Pancreas (tissue), 10 donors: Measurements from ENCODE around the gene ALKBH5. TPM values are rescaled to one million over a fixed set of nuclear protein-coding genes. Genes with fewer than 3 reads are reported as not detected.

ENCODE experiments used
- ATAC-seq, 4 donors: fragments of 200-7000 bp; cut with Tn5 transposase; one replicate each; pipeline versions ENCODE4 v1.8.0 to v1.9.1; 2020; ENCODE audit warnings: mild to moderate bottlenecking in 4 of 4, moderate library complexity in 4 of 4
- DNase-seq, 6 donors: peaks; one replicate each; pipeline ENCODE4 v3.0.0-alpha.2; 2020
- FAIRE-seq: peaks from 2 replicates; lab custom pipeline; 2012; peaks lifted over from hg19 to GRCh38; lab: Jason Lieb, UNC
- H3K27ac ChIP-seq, 4 donors: fragments of 200-600 bp; sonication (generic); 1 replicate in 3 of 4; 2 replicates in 1 of 4; pipeline versions ENCODE4 v1.5.0 to v1.8.0; 2020
- H3K27me3 ChIP-seq, 4 donors: fragments of 200-600 bp; one replicate each; pipeline ENCODE4 v1.8.0; 2021
- H3K36me3 ChIP-seq, 3 donors: fragments of 200-600 bp; sonication (generic) in 1 of 3; one replicate each; pipeline versions ENCODE4 v1.5.0 to v1.8.0; 2020 to 2021
- H3K4me1 ChIP-seq, 3 donors: fragments of 200-600 bp; one replicate each; pipeline ENCODE4 v1.8.0; 2021
- H3K4me3 ChIP-seq, 4 donors: fragments of 200-600 bp; sonication (generic) in 2 of 4; one replicate each; pipeline versions ENCODE4 v1.5.0 to v1.8.0; 2020 to 2021
- H3K9me3 ChIP-seq, 4 donors: fragments of 200-600 bp; one replicate each; pipeline ENCODE4 v1.8.0; 2021
- CTCF ChIP-seq, 4 donors: fragments of 200-600 bp; sonication (generic) in 3 of 4; IDR thresholded peaks; one replicate each; pipeline versions ENCODE4 v1.5.0 to v1.8.0; 2021; ENCODE audit warnings: antibody characterized with exemption in 4 of 4
- WGBS, 2 donors: extraction: QIAGEN DNeasy Blood & Tissue Kit; methylation state at CpG; one replicate each; pipeline ENCODE4 v1.1.7; 2013; 5-methylcytosine and 5-hydroxymethylcytosine counted together
- intact Hi-C, 3 donors: fragments of 100-400 bp; cut with DNase I; formaldehyde crosslinking; loops; one replicate each; pipeline versions ENCODE4 v1.11.1 to v1.14.2; 2022
- polyA plus RNA-seq, 2 donors: library from polyadenylated mRNA; stranded (reverse); fragments of 200-250 nt; gene quantifications; one replicate each; pipeline ENCODE4 v1.2.3, GENCODE V29; 2013
- total RNA-seq, 6 donors: library from RNA; stranded (reverse); fragmentation: NEBNext Ultra II Directional in 4 of 6; extraction: Animal tissue kit (Norgen Biotek cat#: 25700) in 4 of 6; gene quantifications; one replicate each; pipeline versions ENCODE4 v1.2.1 to v1.2.4, GENCODE V29; 2021 to 2023
- donor health status: healthy with polysubstance abuse.
- donor health status: DM: no; HTN: no; CAD: no; lungs with moderate emphysema.
- donor health status: DM: no; HTN: no; CAD: no.
- donor health status: control.
- donor health status: control.
- donor health status: Bipolar disorder and iron deficiency.
- donor health status: DM: yes; HTN: yes; CAD: no.
- donor health status: DM: no; HTN: no; CAD: no.
- donor health status: DM: no; HTN: no; CAD: no.
- donor health status: DM: yes; HTN: yes; CAD: no.

ALKBH5 gene
- total and polyA plus RNA-seq, 8 donors = 14.2 to 49.6 (median 40.2) TPM

DNA sequence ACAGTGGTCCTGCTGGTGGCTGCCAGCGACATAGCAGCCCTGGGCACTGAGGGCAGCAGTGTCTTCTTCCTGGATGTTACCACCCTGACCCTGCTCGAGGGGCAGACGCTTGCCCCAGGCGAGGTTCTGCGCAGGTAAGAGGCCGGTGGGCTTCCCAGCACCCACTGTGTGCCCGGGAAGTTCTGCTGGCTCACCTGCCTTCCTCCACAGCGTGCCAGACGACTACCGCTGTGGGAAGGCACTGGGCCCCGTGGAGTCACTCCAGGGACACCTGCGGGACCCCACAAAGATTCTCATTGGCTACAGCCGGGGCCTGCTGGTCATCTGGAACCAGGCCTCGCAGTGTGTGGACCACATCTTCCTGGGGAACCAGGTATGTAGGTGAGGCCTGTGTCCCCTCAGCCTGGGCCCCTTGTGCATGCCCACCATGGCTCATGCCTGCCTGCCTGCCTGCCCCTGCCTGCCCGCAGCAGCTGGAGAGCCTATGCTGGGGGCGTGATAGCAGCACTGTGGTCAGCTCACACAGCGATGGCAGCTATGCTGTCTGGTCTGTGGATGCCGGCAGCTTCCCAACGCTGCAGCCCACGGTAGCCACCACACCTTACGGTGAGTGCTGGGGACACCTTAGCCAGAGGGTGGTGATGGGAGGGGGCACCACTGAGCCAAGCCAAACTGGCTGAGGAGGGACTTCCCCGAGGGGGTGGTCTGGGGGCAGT is 50.3 kb downstream of the ALKBH5 start:
- intact Hi-C loops = no loop called here
- DNase-seq (peak in 1 of 6 donors; percentile 64), ATAC-seq (no peak), FAIRE-seq (no peak)
- Histone ChIP-seq H3K36me3 (no peaks in the 10 kb centered on the region), H3K4me1 (no peaks in the 10 kb centered on the region), H3K27ac (no peak overlapping the region), H3K27me3 (no peaks in the 10 kb centered on the region), H3K9me3 (no peaks in the 10 kb centered on the region), H3K4me3 (no peak overlapping the region)
- TF ChIP-seq CTCF (IDR thresholded peaks at IDR 0.05) = no peak
- whole genome bisulfite sequencing, 2 donors = 88 to 90% methylated on average over 22 of the region's 22 CpGs

- intact Hi-C loops = no loop called here
- DNase-seq = peak in 1 of 6 donors; percentile 64
- Histone ChIP-seq H3K27ac (no peak overlapping the region), H3K9me3 (no peaks in the 10 kb centered on the region), H3K4me3 (no peak overlapping the region), H3K27me3 (no peaks in the 10 kb centered on the region), H3K36me3 (no peaks in the 10 kb centered on the region), H3K4me1 (no peaks in the 10 kb centered on the region)
- TF ChIP-seq CTCF (IDR thresholded peaks at IDR 0.05) = no peak
- 93 to 95% methylated on average over 22 of the region's 22 CpGs for WGBS, 2 donors
- ATAC-seq = no peak
- FAIRE-seq = no peak
Observed at GRCh38 chr17:18234853-18235380, 51.3 kb downstream of the ALKBH5 start.

- 80 to 90% methylated on average over 14 of the region's 14 CpGs for WGBS, 2 donors
- FAIRE-seq (no peak), DNase-seq (no peak), ATAC-seq (no peak)
- Histone ChIP-seq H3K4me3 (no peak overlapping the region), H3K36me3 (no peaks in the 10 kb centered on the region), H3K4me1 (no peaks in the 10 kb centered on the region), H3K27me3 (no peaks in the 10 kb centered on the region), H3K27ac (no peak overlapping the region), H3K9me3 (no peaks in the 10 kb centered on the region)
- intact Hi-C loops = no loop called here
- no peak for TF ChIP-seq CTCF (IDR thresholded peaks at IDR 0.05)
Observed at GRCh38 chr17:18235743-18236256, 52.2 kb downstream of the ALKBH5 start.

- Histone ChIP-seq H3K27me3 (no peaks in the 10 kb centered on the region), H3K36me3 (no peaks in the 10 kb centered on the region), H3K9me3 (no peaks in the 10 kb centered on the region), H3K27ac (no peak overlapping the region), H3K4me3 (no peak overlapping the region), H3K4me1 (no peaks in the 10 kb centered on the region)
- FAIRE-seq = no peak
- TF ChIP-seq CTCF (IDR thresholded peaks at IDR 0.05) = no peak
- DNase-seq = no peak
- intact Hi-C loops = no loop called here
- no peak for ATAC-seq
- 90 to 92% methylated on average over 18 of the region's 18 CpGs for WGBS, 2 donors
Observed at GRCh38 chr17:18236494-18236893, 52.9 kb downstream of the ALKBH5 start.

DNA sequence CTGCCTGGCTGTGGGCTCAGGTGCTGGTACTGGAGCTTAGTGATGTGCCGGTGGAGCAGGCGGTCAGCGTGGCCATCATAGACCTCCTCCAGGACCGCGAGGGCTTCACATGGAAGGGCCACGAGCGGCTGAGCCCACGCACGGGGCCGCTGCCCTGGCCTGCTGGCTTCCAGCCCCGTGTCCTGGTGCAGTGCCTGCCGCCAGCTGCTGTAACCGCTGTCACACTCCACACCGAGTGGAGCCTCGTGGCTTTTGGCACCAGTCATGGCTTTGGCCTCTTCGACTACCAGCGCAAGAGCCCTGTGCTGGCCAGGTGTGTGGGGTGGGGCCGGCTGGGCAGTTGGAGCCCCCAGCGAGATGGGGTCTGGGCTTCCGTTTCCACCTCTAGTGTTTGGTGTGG is 53.8 kb downstream of the ALKBH5 start:
- H3K27me3 ChIP-seq = no peaks in the 10 kb centered on the region
- H3K4me3 ChIP-seq = no peak overlapping the region
- H3K4me1 ChIP-seq = no peaks in the 10 kb centered on the region
- WGBS, 2 donors = 88 to 90% methylated on average over 20 of the region's 20 CpGs
- no peak for ATAC-seq
- no peak for FAIRE-seq
- DNase-seq = peak in 1 of 6 donors; percentile 59
- no peak for TF ChIP-seq CTCF (IDR thresholded peaks at IDR 0.05)
- no peaks in the 10 kb centered on the region for H3K36me3 ChIP-seq
- intact Hi-C loops = no loop called here
- no peak overlapping the region for H3K27ac ChIP-seq
- no peaks in the 10 kb centered on the region for H3K9me3 ChIP-seq
